Neural progenitor cell (in vitro differentiated cells): ENCODE data around the gene HEPACAM.

ENCODE experiments used
- CTCF ChIP-seq: fragments of 200-600 bp; sonication (generic); IDR thresholded peaks from 2 replicates; pipeline ENCODE4 v1.5.1; 2017; ENCODE audit warnings: antibody characterized with exemption, mild to moderate bottlenecking
- EZH2 ChIP-seq: fragments of 200-600 bp; sonication (generic); IDR thresholded peaks from 2 replicates; pipeline ENCODE4 v1.6.1; 2017; ENCODE audit warnings: antibody characterized with exemption, mild to moderate bottlenecking, moderate library complexity
- EZH2phosphoT487 ChIP-seq: fragments of 200-600 bp; sonication (generic); IDR thresholded peaks from 2 replicates; pipeline ENCODE4 v1.6.1; 2017; ENCODE audit warnings: antibody characterized with exemption

- TF ChIP-seq CTCF = no peak
- no peak for TF ChIP-seq EZH2
- TF ChIP-seq EZH2phosphoT487 = no peak
Measured at GRCh38 chr11:124941703-124942102, 5.9 kb upstream of the HEPACAM start.
